IPS DF 19.7 (cell line): Measurements from ENCODE around the gene GAD1.

Source experiments
- DNase-seq: peaks from one replicate; pipeline ENCODE4 v3.0.0-alpha.2; 2013; ENCODE audit warnings: low read depth, low spot score

The GAD1 gene

DNA sequence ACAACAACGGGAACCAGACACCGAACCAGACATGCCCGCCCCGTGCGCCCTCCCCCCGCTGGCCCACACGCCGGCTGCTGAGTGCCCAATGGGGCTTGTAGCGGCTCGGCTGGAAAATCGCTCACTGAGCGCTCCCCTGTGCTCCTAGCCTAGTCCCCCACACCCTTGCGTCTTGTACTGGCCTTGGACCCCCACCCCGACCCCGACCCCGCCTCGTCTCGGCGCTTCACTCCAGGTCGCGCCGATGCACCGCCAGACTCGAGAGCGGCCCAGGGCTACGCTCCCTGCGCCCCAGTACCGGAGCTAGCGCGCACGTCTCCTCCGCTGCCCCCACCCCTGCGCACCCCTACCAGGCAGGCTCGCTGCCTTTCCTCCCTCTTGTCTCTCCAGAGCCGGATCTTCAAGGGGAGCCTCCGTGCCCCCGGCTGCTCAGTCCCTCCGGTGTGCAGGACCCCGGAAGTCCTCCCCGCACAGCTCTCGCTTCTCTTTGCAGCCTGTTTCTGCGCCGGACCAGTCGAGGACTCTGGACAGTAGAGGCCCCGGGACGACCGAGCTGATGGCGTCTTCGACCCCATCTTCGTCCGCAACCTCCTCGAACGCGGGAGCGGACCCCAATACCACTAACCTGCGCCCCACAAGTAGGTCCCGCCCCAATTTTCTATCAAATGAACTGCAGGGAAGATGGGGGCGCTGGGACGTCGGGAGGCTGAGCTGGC is 1.5 kb downstream of the GAD1 start:
- DNase-seq: no peak

DNA sequence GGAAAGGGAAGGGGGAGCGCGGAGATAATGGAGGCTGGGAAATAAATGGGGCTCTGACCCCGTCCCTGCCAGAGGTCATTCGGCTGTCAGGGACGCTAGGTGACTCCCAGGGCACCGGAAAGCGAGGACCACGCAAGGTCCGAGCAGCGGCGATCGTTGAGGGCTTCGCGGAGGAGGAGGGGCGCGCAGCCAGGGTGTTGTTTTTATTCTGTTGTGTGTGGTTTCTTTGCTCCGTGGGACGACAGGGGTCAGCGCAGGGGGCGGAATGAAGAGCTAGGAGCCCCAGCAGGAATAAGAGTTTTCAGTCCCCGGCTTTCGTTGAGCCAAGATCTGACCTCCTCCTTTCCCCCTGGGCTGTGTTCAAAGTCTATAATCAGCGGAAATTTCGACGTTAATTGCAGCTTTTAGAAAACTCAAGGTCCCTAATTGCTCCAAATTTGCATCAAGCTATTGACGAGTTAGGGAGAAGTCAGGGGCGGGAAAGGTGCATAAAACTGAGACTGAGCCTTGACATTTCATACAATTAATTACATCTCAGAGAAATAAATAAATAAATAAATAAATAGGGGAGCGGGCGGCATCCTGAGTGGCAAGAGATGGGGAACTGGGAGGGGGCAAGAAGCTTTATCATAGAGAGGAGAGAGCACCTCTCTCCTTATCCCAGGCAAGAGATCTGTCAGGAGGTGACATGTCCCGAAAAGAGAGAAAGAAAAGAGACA is 2.2 kb downstream of the GAD1 start:
- no peak for DNase-seq

DNA sequence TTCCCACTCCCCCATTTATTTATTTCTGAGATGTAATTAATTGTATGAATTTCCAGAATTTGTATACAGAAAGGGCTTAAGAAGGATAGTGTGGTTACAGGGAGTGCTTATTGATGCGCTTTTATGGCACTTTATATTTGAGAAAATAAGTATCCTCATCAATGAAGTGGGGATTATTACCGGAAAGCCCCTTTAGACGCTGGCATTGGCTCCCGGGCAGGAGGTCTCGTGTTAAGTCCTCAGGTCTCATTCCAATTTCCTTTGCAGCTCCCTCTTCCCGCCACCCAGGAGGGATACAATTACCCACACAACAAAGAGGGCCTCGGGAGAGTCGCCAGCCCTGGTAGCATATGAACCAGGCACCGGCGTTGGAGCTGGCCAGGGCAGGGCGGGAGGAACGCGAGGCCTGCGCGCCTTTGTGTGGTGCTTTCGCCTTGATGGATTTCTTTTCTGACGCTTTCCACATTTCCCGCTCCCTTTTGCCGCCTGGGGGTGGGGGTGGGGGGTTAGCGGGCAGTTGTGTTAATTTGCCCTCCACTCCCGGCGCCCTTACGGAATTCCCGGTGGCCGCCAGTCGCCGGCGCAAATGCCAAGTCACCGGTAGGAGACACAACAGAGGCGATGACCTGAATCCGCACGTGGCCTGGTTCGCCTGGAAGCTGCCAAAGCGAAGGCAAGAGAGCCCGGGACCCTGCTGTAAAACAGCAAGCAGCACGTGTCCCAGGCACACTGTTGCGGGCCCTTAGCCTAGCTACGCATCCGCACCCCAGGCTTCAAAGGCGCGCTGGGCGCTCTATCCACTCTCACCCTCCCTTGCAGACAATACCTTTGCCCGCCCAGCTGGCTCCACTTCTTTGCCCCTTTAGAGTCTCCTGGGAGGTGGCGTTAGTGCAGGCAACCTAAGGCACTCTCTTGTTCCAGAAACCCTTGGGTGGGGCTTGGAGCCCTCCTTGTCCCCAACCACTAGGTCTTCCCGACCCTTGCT is 3.3 kb downstream of the GAD1 start:
- DNase-seq: no peak

DNA sequence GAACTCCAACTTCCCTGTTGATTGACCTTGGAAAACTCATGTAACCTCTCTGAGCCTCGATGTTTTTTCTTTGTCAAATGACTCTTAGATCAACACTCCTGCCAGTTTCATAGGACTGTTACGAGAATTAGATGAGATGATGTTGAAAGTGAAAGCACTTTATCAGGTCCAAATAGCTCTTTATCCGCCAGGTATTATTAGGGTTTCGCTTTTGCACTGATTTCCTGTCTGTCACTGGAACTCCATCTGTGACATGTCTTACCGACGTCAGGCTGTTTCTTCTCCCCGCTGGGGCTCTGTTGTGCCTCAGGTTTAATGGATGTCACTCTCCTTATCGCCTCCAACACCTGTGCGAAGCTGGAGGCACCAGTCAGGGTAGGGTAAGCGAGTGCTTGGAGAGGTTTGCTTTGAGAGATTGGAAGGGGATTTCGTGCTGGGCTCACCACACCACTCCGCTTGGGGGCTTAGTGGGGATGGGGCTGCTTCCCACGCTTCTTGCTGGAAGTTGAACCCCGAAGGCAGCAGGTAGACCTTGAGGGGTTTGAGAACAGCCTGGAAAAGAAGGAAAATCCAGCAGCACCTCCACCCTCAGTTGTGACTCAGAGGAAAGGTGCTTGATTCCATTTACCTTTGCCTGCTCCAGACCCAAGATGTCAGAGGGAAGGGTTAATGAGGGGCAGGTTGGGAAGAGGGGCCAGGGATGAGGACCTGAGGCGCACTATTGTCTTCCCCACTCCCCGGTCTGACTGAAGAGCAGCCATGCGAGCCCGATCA is 4.3 kb downstream of the GAD1 start:
- no peak for DNase-seq

DNA sequence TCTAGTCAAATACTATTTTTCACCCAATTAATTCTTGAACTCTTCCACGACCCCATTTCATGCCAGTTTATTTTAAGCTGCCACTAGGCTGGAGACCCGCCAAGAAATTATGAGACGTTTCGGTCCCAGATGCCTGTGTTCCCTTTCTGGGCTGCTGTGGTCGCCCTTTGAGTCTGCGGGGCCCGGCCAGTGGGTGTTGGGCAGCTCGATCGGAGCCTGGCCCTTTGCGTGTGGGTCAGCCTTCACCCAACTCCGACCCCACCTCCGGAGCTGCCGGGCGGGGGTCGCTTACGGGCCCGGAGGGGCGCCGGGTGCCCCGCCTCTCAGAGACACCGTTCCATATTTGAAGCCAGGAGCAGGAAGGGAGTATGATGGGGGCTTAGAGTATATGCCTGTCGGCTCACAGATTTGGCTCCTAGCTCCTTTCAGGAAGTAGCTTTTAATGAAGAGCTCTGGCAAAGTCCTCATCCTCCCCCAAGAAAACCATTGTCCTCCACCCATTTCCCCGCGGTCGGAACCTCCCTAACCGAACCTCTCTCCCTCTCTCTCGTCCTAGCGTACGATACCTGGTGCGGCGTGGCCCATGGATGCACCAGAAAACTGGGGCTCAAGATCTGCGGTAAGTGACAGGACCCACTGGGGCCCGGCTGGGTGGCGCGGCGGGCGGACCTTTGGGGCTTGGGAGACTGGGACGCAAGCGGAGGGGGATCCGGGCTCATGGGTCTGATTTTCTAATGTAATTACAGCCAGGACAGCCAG is 5.0 kb downstream of the GAD1 start:
- DNase-seq: no peak

DNA sequence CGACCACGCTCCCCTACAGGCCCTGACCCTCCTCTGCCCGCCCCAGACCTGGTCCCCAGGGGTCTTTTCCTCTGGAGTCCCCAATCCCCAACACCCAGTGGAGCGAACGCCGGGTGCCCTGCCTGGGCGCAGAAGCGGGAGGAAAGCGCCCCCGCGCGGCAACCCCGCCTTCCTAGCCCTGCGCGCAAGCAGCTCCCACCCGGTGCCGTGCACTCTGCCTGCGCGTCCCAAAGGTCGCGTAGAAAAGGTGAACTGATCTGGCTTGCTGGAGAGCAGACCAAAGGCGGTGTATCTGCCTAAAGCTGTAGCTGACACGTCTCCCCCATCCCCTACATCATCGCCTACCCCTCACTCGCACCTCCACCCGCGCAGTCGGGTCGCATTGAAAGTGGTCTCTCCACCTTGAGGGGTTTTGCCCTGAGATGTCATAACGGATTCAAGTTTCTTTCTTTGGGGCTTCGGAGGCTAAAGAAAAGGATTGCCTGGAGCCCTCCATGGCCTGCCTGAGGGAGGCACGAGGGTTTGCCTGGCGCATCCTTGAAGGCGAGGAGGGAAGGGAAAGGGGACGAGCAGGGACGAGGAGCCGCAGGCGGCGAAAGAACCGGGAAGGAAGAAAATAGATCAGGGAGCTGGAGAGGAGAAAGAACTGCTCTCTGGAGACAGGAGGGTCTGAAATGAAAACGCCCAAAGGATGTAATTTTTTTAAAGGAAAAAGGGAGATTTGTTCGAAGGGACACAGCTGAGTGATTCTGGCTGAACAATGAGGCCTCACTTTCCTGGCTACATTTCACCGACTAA is 5.8 kb downstream of the GAD1 start:
- no peak for DNase-seq

DNA sequence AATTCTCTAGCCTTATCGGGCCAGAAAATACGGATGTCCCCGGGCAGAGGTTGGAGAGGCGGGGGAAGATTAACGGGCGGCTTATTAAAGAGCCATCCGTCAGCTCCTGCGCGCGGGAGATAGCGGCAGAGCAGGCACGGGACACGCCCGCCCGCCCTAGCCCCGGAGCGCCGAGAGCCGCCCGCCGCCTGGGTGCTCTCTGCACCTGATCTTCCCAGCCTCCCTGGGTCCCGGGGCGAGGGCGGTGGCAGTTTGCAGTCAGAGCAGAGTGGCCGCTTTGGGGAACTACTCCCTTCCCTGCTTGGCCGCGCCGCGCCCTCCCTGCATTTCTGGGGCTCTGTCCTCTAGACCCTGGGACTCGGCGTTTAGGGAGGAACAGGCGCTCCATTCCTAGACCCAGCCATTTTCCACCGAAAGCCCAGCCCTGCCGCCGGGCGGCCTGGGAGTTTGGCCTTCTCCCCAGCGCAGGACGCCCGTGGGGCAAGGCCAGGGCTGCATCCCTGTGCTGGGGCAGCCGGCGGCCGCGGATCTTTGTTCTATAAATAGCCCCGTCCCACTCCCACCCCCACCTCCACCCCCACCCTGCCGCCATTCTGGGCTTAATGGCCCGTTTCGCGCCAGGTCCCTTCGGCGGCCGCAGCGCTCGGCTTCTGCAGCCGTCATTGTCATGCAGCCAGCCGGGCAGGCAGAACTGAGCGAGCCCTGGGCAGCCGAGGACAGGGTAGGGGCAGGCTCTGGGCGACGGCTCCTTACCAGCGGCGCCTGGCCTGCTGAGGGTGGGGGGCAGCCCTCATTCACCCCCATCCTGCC is 6.6 kb downstream of the GAD1 start:
- no peak for DNase-seq

DNA sequence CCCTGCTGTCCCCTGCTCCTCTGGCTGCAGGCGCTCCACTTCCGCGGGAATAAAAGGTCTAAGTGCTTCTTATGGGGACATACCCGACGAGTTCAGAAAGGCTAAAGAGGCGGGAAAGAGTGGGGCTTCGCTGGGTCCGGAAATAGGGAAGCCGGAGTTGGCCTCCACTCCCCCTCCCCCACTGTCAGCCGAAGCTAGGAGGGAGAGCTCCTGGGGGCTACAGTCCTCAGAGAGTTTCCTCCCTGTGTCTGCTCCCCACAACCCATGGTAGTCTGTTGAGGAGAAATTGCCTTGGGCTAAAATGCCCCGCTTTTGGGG is 7.2 kb downstream of the GAD1 start:
- DNase-seq: no peak

DNA sequence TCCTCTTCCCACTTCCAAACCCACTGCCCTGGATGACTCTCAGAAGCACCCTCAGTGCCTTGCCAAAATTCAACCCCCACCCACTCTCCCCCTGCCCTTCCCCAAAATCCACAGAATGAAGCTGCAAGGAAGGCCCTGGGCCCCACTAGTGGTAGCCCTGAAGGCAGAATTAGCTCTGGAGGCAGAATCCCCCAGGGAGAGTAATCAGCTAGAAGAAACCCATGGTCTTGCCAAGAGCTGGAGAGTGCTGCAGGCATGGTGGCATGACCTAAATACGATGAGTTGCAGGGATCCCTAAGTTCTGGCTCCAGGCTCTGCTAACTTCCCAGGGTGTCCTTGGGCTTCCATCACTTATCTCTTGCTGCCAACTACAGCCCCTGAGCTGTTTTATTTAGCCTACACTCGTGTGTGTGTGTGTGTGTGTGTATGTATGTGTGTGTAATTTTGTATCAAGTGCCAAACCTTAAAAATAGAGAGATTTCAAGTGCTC is 7.9 kb downstream of the GAD1 start:
- no peak for DNase-seq

DNA sequence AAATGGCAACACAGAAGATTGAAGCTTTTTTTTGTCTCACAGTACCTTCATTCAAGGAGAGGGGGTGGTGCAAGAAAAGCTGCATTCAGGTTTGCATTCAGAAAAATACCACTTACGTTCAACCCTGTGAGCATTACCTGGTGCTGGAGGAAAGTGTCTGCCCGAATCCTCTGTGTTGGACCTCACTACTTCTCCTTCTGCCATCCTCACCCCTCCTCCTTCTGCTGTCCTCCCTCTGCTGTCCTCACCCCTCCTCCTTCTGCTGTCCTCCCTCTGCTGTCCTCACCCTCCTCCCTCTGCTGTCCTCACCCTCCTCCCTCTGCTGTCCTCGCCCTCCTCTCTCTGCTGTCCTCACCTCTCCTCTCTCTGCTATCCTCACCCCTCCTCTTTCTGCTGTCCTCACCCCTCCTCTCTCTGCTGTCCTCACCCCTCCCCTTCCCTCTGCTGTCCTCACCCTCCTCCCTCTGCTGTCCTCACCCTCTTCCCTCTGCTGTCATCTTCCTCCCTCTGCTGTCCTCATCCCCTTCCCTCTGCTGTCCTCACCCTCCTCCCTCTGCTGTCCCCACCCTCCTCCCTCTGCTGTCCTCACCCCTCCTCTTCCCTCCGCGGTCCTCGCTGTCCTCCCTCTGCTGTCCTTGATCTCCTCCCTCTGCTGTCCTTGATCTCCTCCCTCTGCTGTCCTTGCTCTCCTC is 11.3 kb downstream of the GAD1 start:
- no peak for DNase-seq

DNA sequence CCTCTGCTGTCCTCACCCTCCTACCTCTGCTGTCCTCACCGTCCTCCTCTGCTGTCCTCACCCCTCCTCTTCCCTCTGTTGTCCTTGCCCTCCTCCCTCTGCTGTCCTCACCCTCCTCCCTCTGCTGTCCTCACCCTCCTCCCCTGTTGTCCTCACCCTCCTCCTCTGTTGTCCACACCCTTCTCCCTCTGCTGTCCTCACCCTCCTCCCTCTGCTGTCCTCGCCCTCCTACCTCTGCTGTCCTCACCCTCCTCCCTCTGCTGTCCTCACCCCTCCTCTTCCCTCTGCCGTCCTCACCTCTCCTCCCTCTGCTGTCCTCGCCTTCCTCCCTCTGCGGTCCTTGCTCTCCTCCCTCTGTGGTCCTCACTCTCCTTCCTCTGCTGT is 11.8 kb downstream of the GAD1 start:
- no peak for DNase-seq

DNA sequence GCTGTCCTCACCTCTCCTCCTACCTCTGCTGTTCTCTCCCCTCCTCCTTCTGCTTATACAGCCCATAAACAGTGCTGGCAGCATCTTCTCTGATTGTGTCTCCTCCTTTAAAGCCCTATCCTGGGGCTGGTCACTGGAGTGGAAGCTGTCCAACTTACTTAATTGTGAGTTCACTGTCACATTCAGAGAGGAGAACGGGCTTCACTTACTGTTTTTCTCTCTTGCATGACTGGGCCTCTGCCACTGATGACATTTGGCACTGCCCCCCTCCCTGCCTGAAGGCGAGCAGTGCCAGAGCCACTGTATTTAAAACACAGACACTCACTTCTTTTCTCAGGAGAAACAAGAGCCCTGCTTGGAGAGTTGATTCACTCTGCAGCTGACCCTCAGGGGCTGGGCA is 12.3 kb downstream of the GAD1 start:
- no peak for DNase-seq

DNA sequence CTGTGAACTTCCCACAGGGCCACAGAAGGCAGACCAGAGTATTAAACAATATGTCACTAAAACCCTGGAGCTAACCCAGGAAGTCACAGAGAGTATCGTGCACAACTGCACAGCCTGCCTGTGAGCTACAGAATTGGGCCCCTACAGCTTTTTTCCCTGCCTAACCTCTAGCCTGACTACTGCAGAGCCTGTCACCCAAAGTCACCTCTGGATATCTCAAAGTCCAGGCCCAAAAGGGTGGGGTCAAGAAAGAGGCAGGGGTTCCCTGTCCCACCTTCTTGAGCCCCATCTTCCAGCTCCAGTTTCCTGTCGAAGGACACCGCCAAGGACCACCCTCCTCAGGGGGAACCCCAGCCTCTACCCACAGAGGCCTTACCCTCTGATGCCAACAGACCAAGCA is 13.5 kb downstream of the GAD1 start:
- no peak for DNase-seq

DNA sequence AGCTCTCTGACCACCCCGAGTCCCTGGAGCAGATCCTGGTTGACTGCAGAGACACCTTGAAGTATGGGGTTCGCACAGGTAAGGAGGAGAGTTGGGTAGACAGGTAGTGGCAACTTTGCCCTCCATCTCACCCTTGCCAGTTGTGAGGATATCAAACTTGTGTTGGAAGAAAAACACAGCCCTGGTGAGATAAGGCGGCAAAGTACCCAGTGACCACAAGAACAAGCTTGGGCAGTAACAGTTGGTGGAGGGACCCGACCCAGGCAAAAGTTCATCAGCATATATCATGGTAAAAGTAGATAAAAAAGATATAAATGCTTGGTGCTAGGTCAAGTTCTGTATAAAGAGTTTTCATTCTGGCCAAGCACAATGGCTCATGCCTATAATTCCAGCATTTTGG is 14.4 kb downstream of the GAD1 start:
- DNase-seq: no peak

DNA sequence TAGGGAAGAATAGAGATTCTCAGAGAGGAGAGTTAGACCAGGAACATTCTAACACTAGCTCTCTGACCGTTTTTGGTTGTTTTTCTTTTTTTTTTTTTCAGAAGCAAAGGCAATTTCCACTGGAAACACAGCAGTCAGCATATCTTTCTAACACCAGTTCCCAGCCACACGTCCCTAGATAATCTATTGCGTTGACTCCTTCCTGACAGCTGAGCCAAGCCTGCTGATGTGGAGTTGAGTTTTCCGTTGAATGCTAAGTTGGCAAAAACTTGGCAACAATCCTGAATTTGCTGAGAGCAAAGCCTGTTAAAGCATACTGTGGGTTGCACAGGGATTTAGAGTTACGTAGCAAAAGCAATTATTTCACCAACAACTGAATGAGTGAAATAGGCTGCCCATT is 19.3 kb downstream of the GAD1 start:
- DNase-seq: no peak

DNA sequence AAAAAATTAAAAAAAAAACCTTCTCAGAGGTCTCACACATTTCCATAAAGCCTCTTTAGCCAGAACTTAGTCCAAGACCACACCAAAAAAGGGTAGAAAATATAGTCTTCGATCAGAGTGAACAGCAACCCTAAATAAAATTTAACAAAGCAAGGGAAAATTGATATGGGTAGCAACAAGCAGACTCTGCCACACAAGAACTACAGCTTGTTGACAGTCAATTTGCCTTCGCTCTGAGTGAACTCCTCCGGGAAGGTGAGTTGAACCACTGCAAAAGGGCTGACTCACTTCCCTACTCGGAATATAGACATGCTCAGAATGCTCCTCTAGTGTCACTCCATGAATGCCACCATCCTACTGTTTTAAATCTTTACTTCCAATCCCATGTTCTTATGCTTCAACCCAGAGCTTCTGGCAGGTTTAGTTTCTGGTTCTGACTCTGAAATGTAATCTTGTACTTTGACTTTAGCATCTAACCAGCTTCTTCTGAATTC is 24.1 kb downstream of the GAD1 start:
- no peak for DNase-seq

DNA sequence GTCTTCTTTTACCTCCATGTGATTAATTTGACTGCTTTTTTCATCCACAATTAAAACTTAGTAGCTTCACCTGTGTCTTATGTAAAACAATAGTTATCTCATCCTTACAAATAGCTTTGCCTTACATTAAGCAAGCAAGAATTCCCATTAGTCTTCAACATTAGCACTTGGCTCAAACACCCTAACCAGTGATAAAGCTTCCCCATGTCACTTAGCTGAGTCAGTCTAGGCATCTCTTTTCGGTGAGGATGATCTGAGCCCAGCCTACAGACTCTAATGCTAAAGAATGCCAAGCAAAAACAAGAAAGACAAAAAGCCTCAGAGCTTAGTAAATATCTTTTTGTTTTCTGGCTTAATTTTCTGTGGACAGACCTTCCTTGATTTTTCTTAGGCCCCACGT is 26.1 kb downstream of the GAD1 start:
- DNase-seq: no peak

DNA sequence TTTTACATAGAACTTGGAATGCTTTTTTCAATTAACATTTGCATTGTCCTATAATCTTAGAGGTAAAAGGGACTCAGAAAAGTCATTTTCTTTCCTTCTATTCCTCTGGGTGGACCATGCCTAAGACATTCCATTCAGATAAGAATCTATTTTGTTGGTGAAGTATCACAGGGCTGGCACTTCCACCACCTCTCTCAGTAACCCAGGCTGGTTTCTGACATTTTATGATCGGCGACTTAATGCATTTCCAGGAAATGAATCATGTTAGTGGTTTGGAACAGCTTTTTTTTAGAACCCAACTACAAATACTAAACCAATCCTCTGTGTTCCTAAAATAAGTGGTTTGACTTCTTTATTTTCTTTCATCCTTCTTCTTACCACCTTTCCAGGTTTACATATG is 27.0 kb downstream of the GAD1 start:
- DNase-seq: no peak
